Iris pigment epithelial cell (primary cell): ENCODE results near the gene NHLRC4.
A peak's percentile ranks its signal among the peaks of the same experiment; 100 is the strongest.
"Not testable (repeated sequence)": the region's sequence is repeated elsewhere in the genome, so short reads cannot be mapped to it uniquely, and the experiment has no call there.

Experiments
- DNase-seq: peaks from one replicate; pipeline ENCODE4 v3.0.0-alpha.2; 2011; ENCODE audit warnings: low read depth

Gene NHLRC4

GRCh38 chr16:583815-584591 lies 17.2 kb downstream of the NHLRC4 start:
- no peak for DNase-seq

GRCh38 chr16:585351-585750 lies 18.5 kb downstream of the NHLRC4 start:
- no peak for DNase-seq

GRCh38 chr16:586047-586644 lies 19.3 kb downstream of the NHLRC4 start:
- peak; percentile 45 for DNase-seq

DNA sequence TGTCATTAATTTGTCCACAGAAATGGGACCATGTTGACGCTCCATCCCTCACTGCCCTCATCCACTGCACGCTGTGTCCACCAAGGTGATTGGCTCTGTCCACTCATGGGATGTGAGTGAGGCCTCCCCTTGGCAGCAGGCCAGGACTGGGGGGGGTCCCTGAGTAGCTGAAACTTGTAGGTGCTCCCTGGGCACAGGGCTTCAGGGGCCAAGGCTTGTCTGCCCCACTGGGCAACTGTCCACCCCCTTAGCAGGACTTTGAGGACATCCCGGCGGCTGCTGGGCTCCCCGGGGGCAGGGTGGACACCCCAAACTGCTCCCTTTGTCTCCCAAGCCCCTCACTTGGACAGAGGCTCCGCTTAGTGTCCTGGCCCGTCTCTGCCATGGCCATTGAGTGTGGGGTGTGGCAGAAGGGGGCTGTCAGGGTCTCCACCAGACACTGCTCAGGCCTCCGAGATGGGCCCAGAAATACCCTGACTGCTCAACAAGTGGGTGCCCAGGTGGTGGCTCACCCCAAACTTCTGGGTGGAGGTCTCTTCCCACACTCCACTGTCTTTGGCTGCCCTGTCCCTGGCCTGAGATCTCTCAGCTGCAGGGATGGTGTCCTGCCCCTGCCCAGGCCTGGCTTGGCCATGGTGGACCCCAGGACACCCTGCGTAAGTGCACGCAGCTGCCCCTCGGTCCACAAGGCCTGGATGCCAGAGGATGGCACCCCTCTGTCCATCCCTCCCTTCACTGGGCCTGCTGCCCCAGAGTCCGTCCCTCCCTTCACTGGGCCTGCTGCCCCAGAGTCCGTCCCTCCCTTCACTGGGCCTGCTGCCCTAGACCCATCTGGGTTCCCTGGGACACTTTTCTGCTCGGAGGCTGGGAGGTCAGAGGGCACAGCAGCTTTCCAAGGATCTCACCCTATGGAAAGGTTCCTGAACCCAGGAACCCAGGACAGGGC lies 20.1 kb downstream of the NHLRC4 start:
- DNase-seq, result no peak

DNA sequence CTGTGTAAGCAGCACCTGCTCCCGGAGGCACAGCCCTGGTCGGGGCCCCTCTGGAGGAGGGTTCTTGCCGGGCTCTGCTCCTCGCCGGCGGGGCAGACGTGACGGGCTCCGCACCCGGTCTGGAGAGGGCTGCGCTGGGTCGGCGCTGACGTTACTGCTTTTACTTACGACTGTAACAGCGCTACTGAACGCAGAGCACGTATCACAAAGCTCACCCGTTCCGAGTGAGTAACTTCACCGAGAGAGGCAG lies 21.8 kb downstream of the NHLRC4 start:
- DNase-seq, result peak; percentile 87

GRCh38 chr16:588889-589657 lies 22.3 kb downstream of the NHLRC4 start:
- peak; percentile 95 for DNase-seq

- DNase-seq, result peak; percentile 98
Measured at GRCh38 chr16:589658-590187, 22.9 kb downstream of the NHLRC4 start, which contains the start of gene RAB40C. Gene RAB40C (plus strand): TSS chr16:590066. CDS start chr16:590292, 226 bp downstream.

GRCh38 chr16:590188-590814 lies 23.5 kb downstream of the NHLRC4 start:
- peak; percentile 66 for DNase-seq

GRCh38 chr16:590815-591200 lies 24.0 kb downstream of the NHLRC4 start:
- DNase-seq, result no peak

- no peak for DNase-seq
Measured at GRCh38 chr16:591231-591630, 24.4 kb downstream of the NHLRC4 start.

DNA sequence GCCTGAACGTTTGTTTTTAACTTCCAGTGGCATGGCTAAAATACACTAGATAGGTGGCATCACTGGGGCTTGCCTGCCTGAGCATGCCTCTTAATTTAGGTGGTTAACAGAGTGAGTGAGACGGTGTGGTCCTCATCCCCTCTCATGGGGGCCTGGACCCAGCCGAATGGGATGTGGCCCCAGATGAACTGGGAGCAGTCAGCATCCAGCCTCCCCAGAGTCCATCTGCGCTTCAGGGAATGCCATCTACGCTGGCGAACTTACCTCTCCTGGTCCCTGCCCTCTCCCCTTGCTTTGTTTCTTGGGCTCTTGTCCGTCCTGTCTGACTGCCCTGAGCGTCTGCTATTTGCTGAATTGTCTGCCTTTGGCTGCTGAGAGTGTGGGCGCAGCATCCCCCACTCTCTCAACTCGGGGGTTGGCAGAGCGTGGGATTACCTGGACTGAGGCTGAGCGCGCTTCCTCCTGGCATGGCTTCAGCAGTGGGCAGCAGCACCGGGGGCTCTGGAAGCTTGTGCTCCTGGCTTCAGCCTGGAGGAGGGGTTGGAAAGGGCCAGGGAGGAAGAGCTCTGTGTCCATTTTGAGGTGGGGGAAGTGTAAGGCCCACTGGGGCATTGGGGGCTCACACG lies 25.2 kb downstream of the NHLRC4 start:
- no peak for DNase-seq

DNA sequence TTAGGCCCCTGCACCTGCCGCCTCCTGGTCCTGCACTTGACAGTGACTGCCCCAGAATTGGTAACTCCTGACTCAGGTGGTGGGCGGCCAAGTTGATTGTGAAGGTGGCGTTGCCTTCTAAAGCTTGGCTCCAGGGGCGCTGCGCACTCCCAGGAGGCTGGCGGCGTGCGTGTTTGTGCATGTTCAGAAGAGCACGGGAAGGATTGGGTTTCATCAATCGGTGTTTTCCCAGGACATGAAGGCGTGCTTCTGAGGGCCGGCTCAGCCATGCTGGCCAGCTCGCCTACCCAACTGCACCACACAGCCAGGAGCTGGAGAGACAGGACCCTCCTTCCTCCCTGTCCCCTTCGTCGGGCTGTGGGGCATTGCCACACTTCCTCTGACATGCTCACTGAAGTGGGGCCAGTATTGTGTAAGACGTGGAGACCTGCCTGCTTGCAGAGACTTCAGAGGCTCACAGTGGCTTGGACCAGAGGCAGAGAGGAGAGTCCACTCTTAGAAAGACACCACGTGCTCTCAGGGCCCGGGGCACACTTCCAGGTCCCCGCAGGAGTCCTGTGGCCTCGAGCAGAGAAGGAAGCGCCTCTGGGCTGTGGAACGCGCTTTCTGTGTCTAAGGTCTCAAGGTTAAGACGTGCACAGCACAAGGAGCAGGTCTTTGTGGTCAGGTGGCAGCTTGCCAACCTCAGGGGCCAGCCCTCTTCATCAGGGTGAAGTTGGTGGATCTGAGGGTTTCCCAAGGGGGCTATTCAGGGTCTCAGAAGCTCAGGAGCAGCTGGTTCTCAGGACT lies 25.9 kb downstream of the NHLRC4 start:
- DNase-seq, result peak; percentile 55

- DNase-seq, result no peak
Measured at GRCh38 chr16:593406-593805, 26.6 kb downstream of the NHLRC4 start.

- DNase-seq, result no peak
Measured at GRCh38 chr16:593807-594206, 27.0 kb downstream of the NHLRC4 start.

DNA sequence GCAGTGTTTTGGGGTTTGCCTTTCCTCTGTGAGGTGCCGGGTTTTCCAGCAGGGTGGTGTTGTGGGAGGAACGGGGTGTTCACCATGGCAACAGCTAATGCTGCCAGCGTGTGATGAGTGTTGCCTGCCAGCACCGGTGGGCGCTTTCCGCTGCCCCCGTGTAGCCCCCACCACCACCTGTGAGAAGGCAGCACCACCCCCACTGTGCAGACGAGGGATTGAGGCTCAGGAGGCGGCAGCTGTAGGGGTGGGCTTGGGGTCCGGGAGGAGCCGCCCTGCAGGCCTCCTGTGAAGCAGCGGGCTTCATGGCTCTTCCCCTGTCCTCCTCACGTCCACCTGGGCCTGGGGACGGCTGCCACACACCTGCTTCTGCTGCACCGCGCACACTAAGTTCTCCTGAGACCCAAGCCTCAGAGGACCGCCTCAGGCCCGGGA lies 28.3 kb downstream of the NHLRC4 start:
- no peak for DNase-seq

DNA sequence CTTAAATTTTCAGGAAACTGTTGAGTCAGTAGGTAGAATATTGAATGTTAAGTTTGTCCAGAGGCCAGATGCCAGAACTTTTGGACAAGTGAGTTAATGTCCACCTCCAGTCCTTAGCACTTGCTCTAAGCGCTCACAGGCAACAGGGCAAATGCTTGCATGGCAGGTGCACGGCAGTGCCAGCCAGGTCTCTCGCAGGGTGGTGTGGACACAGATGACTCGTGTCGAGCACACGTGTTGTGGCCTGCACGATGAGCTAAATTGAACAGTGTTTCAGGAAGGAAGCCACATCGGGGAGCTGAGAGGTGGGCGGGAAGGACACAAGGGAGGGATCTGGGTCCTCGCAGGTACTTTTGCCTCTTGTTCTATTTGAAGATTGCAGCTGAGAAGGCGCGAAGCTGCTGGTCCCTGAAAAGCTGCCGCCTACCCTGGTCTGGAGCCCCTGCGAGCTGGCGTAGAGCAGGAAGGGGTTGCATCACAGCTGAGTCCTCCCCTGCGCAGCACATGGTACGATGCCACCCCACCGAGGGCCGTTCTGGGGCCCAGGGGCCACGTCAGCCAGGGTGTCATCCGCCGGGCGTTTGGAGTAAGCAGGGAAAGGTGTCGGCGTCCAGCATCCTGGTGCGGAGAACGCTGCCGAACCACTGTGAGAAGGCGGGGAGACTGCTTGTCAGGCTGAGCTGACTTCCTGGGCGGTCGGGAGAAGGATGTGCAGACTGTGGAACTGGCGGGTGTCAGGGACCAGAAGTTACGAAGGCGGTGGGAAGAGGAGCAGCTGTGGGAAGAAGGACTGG lies 29.3 kb downstream of the NHLRC4 start:
- DNase-seq, result no peak

GRCh38 chr16:596736-597060 lies 29.9 kb downstream of the NHLRC4 start:
- no peak for DNase-seq

- not testable (repeated sequence) for DNase-seq
Measured at GRCh38 chr16:597655-598054, 30.9 kb downstream of the NHLRC4 start.
